ENCODE measurements around the gene WDR76.

- TF ChIP-seq CTCF (IDR thresholded peaks at IDR 0.05) (no peak), POLR2A (IDR thresholded peaks at IDR 0.05) (no peak)
Observed at GRCh38 chr15:43879386-43880355, 52.9 kb downstream of the WDR76 start.

All from adrenal gland (tissue), 5 donors.